HL-60 (cell line): ENCODE results near the gene HDC.

Source experiments
- DNase-seq, 2 experiments: peaks; one replicate each; pipeline ENCODE4 v3.0.0-alpha.2; 2010 to 2020; ENCODE audit warnings: low read depth in 1 of 2, low spot score in 1 of 2
- H3K27ac ChIP-seq: fragments of 250-450 bp; sonication (Bioruptor Pico); replicated peaks from 2 replicates; pipeline ENCODE4 v1.5.1; 2020; ENCODE audit warnings: mild to moderate bottlenecking, moderate library complexity
- H3K27me3 ChIP-seq: fragments of 250-450 bp; sonication (Bioruptor Pico); 2 replicates; pipeline ENCODE4 v1.5.1; 2021; ENCODE audit warnings: mild to moderate bottlenecking, moderate library complexity; ENCODE audit not compliant: insufficient read depth, poor library complexity, severe bottlenecking
- H3K4me3 ChIP-seq: replicated peaks from 2 replicates; pipeline ENCODE4 v1.5.1; 2011; ENCODE audit warnings: mild to moderate bottlenecking, control low read depth, low read length; ENCODE audit not compliant: insufficient read depth
- CTCF ChIP-seq: IDR thresholded peaks from one replicate; pipeline ENCODE4 v1.5.1; 2011; ENCODE audit warnings: low read length, control low read depth, inconsistent platforms; ENCODE audit not compliant: insufficient read depth
- GABPA ChIP-seq: IDR thresholded peaks from 2 replicates; pipeline ENCODE4 v1.6.1; 2012; ENCODE audit warnings: low read depth
- POLR2AphosphoS5 ChIP-seq: IDR thresholded peaks from 2 replicates; pipeline ENCODE4 v1.6.1; 2012; ENCODE audit warnings: low read depth
- REST ChIP-seq: IDR thresholded peaks from 2 replicates; pipeline ENCODE4 v1.6.1; 2012; ENCODE audit warnings: low read depth; ENCODE audit not compliant: insufficient replicate concordance
- SPI1 ChIP-seq: IDR thresholded peaks from 2 replicates; pipeline ENCODE4 v1.6.1; 2012; ENCODE audit warnings: low read depth, mild to moderate bottlenecking, borderline replicate concordance

Gene HDC

GRCh38 chr15:50289749-50290148 is 24.2 kb upstream of the HDC start:
- no peak for DNase-seq
- TF ChIP-seq REST = no peak
- Histone ChIP-seq H3K27me3 (no peaks in the 10 kb centered on the region), H3K4me3 (no peak overlapping the region), H3K27ac (no peak overlapping the region)

- H3K27me3 ChIP-seq = no peaks in the 10 kb centered on the region
- H3K27ac ChIP-seq = no peak overlapping the region
- TF ChIP-seq GABPA = no peak
- no peak for TF ChIP-seq SPI1
- no peak for TF ChIP-seq CTCF
- TF ChIP-seq POLR2AphosphoS5 = no peak
- TF ChIP-seq REST = no peak
- no peak for DNase-seq
- H3K4me3 ChIP-seq = no peak overlapping the region
Observed at GRCh38 chr15:50287324-50288116, 22.0 kb upstream of the HDC start.

GRCh38 chr15:50281427-50281826 is 15.9 kb upstream of the HDC start:
- no peak for TF ChIP-seq CTCF
- no peak for TF ChIP-seq REST
- TF ChIP-seq POLR2AphosphoS5 = no peak
- TF ChIP-seq GABPA = no peak
- no peak for TF ChIP-seq SPI1
- no peaks in the 10 kb centered on the region for H3K27me3 ChIP-seq
- DNase-seq = no peak
- H3K27ac ChIP-seq = no peak overlapping the region
- H3K4me3 ChIP-seq = no peak overlapping the region

GRCh38 chr15:50280271-50280670 is 14.7 kb upstream of the HDC start:
- no peak for TF ChIP-seq REST
- TF ChIP-seq CTCF = no peak
- no peak for TF ChIP-seq GABPA
- no peak for TF ChIP-seq POLR2AphosphoS5
- no peak for TF ChIP-seq SPI1
- H3K27ac ChIP-seq = no peak overlapping the region
- H3K27me3 ChIP-seq = no peaks in the 10 kb centered on the region
- DNase-seq = no peak
- H3K4me3 ChIP-seq = no peak overlapping the region
